Right lobe of liver (tissue), 4 donors: ENCODE data around the gene RETREG1.

Experiments used
- POLR2A ChIP-seq: fragments of 450-650 bp; IDR thresholded peaks from one replicate; pipeline ENCODE4 v1.6.1; 2017; ENCODE audit warnings: antibody characterized with exemption, mild to moderate bottlenecking
- TF ChIP-seq, protein P1 (sequence below), 4 donors: fragments of 200-600 bp in 3 of 4; fragments of 450-650 bp in 1 of 4; IDR thresholded peaks; one replicate each; pipeline versions ENCODE4 v1.5.1 to v1.8.0; 2016 to 2022; ENCODE audit warnings: antibody characterized with exemption in 4 of 4, mild to moderate bottlenecking in 2 of 4
- donor health status: DM: no; HTN: no; CAD: no.
- donor health status: DM: no; HTN: no; CAD: no.
- donor health status: DM: no; HTN: yes; CAD: no.

- TF ChIP-seq, protein P1, sequence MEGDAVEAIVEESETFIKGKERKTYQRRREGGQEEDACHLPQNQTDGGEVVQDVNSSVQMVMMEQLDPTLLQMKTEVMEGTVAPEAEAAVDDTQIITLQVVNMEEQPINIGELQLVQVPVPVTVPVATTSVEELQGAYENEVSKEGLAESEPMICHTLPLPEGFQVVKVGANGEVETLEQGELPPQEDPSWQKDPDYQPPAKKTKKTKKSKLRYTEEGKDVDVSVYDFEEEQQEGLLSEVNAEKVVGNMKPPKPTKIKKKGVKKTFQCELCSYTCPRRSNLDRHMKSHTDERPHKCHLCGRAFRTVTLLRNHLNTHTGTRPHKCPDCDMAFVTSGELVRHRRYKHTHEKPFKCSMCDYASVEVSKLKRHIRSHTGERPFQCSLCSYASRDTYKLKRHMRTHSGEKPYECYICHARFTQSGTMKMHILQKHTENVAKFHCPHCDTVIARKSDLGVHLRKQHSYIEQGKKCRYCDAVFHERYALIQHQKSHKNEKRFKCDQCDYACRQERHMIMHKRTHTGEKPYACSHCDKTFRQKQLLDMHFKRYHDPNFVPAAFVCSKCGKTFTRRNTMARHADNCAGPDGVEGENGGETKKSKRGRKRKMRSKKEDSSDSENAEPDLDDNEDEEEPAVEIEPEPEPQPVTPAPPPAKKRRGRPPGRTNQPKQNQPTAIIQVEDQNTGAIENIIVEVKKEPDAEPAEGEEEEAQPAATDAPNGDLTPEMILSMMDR (IDR thresholded peaks at IDR 0.05) = no peak
- TF ChIP-seq POLR2A = no peak
Measured at GRCh38 chr5:16557477-16557876, 59.3 kb downstream of the RETREG1 start.
